Activated CD8-positive, alpha-beta memory T cell treated with anti-CD3 and anti-CD28 coated beads for 1 hour (primary cell): Measurements from ENCODE around the gene PIM2.

Source experiments
- DNase-seq, 2 donors: peaks; one replicate each; pipeline ENCODE4 v3.0.0-alpha.2; 2020; ENCODE audit warnings: low read depth in 1 of 2; ENCODE audit errors: extremely low read depth in 1 of 2

The PIM2 gene

GRCh38 chrX:48936429-48937053 is 17.7 kb upstream of the PIM2 start:
- no peak for DNase-seq

DNA sequence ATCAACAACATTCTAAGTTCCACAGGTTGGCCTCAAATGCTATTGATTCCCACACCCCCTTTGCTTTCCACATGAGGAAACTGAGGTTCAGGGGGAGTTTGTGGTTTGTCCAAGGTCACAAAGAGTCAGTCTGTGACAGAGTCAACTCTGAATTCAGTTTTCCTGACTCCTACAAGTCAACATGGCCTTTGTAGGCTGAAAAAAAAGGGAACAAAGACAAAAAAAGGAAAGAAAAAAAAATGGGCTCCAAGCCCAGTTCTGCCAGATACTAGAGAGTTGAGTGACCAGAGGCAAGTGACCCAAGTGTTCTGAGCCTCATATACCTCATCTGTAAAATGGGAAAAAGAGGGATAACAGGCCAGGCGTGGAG is 16.5 kb upstream of the PIM2 start:
- DNase-seq, result no peak

DNA sequence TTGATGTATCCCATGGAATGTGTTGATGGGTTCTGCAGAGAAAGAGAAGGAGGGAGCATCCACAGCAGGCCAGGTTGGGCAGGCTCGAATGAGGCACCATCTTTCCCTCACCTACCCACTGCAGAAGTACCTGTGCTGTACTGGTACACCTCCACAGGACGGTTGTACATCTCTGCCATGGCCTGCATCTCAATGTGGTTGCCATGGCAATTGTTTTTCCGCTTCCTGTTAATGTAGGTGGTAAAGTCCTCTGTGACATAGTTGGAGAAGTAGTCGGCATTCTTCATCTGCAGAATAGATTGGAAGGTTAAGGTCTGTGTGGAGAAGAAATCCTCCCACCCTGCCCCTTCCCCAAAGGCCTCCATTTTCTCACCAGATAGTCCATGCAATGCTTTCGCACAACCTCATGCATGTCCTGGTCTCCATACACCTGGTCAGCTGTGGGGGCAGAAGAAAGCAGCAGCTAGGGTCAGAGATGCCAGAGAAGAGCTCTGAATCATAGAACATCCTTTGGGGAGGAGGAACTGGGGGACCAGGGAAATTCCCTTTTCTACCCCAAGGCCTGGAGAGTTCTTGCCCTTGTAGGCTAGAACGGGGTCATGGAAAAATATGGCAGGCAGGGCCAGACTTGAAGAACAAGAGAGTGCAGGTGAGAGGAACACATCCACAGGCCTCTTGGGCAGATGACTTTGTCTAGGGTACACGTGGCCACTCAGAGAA is 15.9 kb upstream of the PIM2 start:
- DNase-seq, result no peak

- no peak for DNase-seq
Measured at GRCh38 chrX:48933757-48934156, 14.9 kb upstream of the PIM2 start.

DNA sequence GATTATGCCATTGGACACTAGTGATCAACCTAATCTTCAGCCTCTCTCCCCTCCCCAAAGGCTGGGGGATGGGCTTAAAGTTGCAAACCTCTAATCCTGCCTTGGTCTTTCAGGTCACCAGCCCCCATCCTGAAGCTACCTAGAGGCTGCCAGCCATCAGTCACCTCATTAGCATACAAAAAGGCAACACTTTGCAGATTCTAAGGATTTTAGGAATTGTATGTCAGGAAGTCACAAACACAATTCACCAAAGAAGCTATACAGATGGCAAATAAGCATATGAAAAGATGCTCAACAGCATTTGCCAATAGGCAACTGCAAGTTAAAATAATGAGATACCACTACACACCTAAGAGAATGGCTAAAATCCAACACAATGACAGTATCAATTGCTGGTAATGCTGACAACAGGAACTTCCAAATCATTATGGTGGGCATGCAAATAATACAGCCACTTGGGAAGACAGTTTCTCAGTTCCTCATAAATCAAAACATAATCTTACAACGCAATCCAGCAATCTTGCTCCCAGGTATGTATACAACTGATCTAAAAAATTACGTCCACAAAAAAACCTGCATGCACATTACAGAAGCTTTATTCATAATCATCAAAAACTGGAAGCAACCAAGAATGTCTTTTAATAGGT is 9.0 kb upstream of the PIM2 start:
- no peak for DNase-seq

DNA sequence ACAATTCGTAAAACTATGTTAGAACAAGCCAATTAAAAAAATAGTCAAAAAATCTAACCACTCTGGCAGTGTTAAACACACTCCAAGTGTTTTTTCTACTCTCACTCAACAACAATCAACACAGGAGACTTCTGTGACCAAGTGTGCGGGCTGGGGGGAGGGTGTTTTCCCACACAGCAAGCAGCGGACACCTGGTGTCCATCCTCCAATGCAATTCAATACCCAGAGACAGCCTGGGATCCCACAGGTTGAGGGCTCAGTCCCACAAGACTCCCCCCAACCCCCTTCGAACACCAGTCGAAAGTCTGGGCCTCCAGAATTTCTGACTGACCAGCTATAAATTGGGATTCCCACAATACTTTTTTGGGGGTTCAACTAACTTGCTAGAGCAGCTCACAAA is 8.3 kb upstream of the PIM2 start:
- DNase-seq, result no peak

- DNase-seq, result no peak
Measured at GRCh38 chrX:48924270-48924669, 5.4 kb upstream of the PIM2 start.

DNA sequence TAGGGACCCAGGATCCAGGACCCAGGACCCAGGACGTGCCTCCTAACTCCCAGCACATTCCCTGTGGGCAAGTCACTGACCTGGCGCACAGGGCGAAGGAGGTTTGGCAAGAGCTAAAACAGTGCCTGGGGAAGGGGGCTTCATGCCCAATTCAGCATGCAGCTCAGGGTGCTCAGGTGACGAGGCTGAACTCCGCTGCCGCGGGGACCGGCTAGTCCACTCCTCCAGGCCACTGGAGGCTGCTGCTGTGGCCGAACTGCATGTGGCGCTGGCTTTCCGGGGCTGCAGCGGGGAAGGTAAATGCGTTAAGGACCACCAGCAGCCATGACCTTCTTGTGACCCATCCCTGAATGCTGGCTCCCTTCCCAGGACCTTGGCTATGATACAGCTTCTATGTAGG is 4.9 kb upstream of the PIM2 start:
- no peak for DNase-seq

- no peak for DNase-seq
Measured at GRCh38 chrX:48920718-48921104, 1.9 kb upstream of the PIM2 start.

GRCh38 chrX:48919947-48920717 is 1.3 kb upstream of the PIM2 start:
- DNase-seq, result no peak

DNA sequence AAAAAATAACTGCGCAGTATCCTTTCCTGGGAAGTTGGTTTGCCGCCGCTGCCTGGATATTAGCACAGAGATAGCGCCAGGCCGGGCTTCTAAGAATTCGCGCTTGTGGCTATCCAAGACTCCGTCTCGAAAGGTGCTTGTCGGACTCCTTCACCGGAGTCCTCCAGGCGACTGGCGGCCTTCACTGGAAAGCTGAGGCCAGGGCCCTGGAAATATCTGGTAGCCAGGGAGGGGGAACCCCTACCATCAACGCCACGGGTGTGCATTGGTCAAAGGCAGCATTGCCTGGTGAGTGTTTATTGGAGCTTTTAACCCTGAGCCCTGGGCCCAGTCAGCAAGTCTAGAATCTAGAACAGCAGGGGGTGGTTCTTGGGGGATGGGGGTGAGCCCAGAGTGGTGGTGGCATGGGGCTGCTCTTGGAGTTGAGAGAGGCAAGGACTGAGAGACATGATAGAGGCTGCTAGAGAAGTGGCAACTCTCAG is 577 bp upstream of the PIM2 start:
- DNase-seq, result no peak

DNA sequence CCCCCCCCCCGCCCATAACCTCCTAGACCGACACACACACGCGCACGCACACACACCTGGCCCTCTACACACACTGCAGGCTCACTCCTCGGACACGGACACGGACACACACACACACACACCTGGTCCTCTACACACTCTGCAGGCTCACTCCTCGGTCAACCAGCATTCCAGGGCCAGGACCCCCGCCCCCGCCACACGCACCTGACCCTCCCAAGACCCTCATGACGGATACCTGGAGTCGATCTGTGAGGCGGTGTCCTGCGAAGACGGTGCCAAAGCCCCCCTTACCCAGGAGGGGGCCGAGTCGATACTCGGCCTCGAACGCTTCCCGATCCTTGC is 552 bp downstream of the PIM2 start:
- no peak for DNase-seq

DNA sequence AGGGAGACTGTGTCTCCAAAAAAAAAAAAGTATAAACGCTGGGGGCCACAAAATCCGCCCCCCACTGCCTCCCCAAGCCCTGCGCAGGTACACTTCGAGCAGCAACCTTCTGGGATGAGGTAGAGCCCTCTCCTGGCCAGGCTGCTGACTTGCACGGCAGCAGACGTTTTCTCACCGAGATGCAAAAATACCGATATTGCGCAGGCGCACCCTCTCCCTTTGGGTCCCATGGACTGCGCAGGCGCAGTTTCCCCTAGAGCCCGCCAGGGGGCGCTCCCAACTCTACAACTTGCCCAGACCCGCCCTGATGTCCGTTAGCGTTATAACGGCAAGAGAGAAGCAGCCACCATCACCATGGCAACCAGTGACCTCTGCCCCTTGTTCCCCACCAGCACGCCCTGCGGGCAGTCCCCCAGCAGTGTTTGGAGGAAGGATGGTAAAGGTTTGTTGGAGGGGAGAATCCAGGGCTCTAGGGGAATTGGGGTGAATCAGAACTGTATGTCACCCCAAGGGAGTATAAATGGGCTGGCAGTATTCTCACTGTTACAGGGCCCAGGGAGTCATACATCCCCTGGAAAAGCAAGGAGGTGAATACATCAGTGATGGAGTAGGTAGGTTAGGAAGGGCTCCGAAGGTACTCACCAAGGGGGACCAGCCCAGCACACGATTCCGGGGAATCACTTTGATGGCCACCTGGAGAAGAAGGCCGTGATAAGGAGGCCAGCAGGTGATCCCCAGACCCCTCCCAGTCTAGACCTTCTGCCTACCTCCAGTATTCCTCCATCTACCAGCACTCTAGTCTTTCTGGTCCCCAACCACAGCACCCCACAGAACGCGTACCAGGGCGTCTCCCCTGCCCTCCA is 1.5 kb downstream of the PIM2 start:
- peak; percentile 67 to 73 for DNase-seq

- DNase-seq, result no peak
Measured at GRCh38 chrX:48914593-48915493, 4.0 kb downstream of the PIM2 start.

- DNase-seq, result no peak
Measured at GRCh38 chrX:48913605-48914366, 5.0 kb downstream of the PIM2 start.

GRCh38 chrX:48911412-48912182 is 7.2 kb downstream of the PIM2 start, which contains the start of gene SLC35A2:
Gene SLC35A2 (minus strand): TSS chrX:48911646. CDS start chrX:48911636, 10 bp downstream.
- DNase-seq, result peak; percentile 67 to 80

DNA sequence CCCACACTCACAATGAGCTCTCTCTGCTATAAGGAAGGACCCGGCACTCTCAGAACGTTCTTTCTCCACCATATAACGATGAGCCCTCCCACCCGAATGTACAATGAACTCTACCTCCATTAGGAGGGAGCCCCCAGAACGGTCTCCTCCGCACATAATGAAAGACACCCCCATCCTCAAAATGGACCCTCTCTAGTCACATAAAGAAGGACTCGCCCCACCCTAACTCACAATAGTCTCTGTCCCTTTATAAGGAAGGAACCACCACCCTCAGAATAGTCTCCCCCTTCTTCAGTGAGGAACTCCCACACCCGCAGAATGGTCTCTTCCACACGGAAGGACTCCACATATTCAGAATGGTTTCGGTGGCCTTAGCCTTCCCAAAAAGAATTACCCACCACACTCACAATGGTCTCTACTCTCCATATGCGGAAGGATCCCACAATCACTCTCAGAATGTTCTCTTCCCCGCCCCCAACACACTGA is 7.9 kb downstream of the PIM2 start:
- no peak for DNase-seq
